GM18507 (cell line): Measurements from ENCODE around the gene MBOAT7.
"Not testable (repeated sequence)": the region's sequence is repeated elsewhere in the genome, so short reads cannot be mapped to it uniquely, and the experiment has no call there.

Experiments
- DNase-seq: peaks from one replicate; pipeline ENCODE4 v3.0.0; 2011; ENCODE audit warnings: low read depth; ENCODE audit not compliant: insufficient read length; ENCODE audit errors: extremely low spot score
- FAIRE-seq: peaks from 2 replicates; lab custom pipeline; 2011; peaks lifted over from hg19 to GRCh38; lab: Jason Lieb, UNC

Gene MBOAT7

DNA sequence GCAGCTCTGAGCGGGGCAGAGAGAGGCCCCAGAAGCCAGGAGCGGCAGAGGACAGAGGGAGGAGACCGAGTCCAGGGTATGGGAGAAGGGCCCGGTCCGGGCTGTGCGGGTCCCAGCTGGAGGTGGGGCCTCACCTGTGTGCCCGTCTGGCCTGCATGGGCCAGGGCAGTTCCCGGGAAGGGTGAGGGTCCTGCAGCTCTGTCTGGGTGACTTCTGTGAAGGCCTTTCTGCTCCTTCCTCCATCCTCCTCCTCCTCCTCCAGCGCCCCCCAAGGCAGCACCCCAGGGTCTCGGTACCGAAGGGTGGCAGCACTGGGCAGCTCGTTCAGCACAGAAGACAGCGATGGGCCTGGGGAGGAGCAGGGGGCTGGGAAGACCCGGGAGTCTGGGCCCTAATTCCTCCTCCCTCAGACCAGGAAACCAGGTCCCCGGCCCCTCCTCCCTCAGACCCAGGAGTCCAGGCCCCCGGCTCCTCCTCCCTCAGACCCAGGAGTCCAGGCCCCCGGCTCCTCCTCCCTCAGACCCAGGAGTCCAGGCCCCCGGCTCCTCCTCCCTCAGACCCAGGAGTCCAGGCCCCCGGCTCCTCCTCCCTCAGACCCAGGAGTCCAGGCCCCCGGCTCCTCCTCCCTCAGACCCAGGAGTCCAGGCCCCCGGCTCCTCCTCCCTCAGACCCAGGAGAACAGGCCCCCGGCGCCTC, 17.5 kb downstream of the MBOAT7 start:
- not testable (repeated sequence) for DNase-seq, FAIRE-seq

DNA sequence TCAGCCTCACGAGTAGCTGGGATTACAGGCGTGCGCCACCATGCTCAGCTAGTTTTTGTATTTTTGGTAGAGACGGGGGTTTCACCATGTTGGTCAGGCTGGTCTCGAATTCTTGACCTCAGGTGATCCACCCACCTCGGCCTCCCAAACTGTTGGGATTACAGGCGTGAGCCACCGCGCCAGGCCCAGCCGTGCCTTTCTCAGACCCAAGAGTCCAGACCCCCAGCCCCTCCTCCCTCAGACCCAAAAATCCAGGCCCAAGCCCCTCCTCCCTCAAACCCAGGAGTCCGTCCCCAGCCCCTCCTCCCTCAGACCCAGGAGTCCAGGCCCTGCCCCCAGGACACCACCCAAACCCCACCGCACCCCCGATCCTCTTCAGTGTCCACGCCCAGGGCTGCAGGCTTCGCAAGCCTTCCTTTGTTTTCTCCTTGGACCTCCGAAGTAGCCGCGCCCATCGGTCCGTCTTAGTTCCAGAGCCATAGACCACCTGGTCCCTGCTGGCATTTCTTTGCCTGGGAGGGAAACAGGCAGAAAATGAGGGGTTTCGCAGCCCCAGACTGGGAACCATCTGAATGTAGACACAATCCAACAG, 20.1 kb downstream of the MBOAT7 start:
- FAIRE-seq, result no peak
- no peak for DNase-seq

DNA sequence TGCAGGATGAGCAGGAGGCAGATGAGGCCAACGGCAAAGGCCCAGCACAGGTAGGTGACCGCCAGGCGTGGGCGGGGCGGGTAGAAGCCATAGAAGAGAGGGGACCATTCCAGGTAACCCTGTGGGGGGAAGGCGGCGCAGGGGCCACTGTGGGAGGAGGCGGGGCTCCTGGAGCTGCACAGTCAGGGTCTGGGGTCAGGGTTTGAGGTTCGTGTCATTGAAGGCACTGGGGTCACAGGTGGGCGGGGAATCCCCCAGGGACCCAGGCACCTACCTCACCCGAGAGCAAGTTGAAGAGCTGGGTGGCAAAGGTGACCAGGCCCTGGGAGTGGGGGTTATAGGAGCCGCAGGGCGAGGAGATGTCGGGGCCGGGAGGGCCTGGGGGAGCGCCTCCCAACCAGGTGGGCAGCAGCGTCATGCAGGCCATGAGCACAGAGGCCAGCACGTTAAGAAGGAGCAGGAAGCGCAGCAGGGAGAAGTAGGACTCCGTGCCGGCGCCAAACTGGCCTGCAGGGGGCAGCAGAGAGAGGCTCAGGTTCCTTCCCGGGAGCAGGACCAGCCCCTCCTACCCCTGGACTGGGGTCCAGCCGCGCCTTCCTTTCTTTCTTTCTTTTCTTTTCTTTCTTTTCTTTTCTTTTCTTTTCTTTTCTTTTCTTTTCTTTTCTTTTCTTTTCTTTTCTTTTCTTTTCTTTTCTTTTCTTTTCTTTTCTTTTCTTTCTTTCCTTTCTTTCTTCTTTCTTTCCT, 21.0 kb downstream of the MBOAT7 start:
- FAIRE-seq (peak; percentile 85), DNase-seq (peak; percentile 74)

DNA sequence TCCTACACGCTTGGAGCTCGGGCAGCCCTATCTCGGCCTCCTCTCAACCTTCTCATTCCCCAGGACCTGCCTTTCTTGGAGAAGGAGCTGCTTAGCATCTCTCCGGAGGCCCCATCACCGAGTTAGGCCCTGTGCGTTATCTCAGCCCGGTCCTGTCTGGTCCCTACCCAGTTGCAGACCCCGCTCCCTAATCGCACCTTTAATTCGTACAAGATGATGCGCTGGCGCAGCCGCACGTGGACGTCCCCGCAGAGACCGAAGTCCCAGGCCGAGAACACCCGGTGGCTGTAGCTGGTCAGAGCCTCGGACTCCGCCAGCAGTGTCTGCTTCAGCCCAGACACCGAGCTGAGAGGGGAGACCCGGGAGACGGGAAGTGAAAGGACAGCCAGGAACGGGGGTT, 24.2 kb downstream of the MBOAT7 start:
- FAIRE-seq (no peak), DNase-seq (no peak)

DNA sequence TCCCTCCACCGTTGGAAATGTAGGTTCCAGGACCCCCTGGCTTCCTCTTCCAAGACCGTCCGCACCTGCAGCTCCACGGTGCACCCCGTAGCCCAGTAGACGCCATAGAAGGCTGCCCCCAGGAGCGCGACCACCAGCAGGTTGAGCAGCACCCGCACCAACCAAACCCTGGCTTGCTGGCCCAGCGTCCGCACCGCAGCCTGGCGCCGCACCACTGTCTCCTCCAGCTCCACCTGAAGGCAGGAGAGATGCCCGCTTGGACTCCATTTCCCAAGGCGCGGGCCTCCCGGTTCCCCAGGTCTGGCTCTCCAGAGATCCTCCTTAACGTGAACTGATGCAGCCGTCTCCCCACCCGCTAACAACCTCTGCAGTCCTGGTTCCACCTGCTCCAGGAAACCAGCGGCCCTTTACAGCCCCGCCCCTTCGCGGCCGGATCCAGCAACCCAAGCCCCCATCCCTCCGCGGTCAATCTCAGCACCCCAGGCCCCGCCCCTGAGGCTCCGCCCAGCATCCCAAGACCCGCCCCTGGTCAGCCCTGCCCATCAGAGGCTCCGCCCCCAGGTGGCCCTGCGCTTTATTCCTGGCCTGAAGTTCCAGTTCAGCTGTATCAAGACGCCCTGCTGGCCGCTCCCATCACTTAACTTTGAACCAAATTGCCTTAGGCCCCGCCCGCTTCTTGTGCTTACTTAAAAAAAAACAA, 24.9 kb downstream of the MBOAT7 start:
- DNase-seq (no peak), FAIRE-seq (no peak)

DNA sequence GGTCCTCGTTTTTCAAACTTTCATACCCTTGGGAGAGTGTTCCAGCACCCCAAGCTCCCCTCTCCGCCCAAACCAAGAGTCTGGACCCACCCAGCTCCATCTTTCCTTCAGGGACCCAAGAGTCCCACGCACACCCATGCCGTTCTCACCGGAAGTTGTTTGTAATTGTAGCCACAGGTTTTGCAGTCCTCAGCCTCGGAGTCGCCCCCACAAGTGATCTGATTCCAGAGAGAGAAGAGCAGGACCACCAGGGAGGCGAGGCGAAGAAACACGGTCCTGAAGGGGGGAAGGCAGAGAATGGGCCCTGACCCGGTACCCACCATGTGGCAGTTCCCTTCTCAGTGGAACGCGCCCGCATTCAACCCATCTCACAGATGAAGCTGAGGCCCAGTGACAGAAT, 26.5 kb downstream of the MBOAT7 start:
- DNase-seq (no peak), FAIRE-seq (no peak)

DNA sequence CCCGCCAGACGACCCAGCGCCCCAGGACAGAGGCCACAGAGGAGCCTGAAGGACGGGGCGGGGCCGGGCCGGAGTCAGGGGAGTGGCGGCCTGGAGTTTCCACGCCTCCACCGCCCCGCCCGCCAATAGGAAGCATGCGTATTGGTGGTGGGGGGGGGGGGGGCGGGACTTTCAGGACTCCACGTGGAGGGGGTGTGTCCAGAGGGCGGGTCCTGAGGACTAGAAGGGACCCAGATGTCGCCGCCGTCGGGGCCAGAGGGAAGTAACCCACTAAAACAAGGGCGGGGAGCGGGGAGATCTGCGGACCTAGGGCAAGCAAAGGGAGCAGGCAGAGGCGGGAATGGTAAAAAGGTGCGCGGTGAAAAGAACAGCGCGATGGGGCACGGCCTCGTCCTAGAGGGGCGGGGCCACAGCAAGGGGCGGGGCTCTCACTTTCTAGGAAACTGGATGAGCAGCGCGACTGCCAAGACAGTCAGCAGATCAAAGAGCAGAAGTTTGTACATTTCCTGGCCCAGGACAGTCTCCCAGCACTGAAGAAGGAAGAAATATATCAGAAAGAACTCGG, 27.1 kb downstream of the MBOAT7 start:
- FAIRE-seq, result no peak
- DNase-seq, result no peak

DNA sequence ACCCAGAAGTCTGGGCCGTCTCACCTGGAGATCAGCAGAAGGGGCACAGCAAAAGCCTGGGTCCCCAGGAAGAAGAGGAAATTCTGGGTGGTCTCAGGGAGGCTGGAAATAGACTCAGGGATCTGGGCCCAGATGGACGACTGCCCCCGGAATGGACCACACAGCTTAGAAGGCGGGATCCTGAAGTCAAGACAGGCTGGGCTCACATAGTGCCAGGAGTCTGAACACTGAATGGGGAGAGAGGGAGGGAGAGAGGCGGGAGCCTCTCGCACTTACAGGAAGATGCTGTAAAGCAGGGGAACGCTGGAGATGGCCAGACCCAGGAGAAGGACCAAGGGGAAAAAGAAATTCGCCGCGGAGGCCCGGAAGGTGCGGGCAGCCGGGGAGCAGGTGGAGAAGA, 28.5 kb downstream of the MBOAT7 start:
- FAIRE-seq (no peak), DNase-seq (no peak)

DNA sequence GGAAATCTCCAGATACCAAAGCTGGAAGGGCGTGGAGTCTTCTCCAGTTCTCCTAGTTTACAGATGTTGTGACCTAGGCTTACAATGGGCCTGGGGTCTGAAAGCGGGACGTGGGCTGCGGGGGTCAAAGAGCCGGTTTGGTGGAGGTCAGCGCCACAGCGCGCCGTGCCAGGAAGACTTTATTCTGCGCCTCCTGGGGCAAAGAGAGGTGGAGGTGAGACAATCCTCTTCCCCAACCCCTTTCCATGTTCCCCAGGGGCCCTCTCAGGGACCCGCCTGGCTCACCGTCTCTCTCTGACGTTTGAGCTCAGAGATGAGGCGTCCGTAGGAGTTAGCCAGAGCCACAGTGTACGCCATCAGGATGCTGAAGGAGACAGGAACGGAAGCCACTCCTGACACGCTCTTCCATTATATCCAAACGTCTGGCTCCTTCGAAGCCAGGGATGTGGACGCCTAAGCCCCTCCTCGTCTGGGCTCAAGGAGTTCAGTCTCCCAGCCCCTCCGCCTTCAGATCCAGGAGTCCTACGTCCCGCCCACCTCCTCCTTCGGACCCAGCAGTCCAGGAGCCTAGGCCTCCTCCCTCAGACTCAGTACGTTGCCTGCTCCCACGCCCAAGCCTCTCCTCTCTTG, 29.1 kb downstream of the MBOAT7 start:
- DNase-seq (no peak), FAIRE-seq (no peak)

DNA sequence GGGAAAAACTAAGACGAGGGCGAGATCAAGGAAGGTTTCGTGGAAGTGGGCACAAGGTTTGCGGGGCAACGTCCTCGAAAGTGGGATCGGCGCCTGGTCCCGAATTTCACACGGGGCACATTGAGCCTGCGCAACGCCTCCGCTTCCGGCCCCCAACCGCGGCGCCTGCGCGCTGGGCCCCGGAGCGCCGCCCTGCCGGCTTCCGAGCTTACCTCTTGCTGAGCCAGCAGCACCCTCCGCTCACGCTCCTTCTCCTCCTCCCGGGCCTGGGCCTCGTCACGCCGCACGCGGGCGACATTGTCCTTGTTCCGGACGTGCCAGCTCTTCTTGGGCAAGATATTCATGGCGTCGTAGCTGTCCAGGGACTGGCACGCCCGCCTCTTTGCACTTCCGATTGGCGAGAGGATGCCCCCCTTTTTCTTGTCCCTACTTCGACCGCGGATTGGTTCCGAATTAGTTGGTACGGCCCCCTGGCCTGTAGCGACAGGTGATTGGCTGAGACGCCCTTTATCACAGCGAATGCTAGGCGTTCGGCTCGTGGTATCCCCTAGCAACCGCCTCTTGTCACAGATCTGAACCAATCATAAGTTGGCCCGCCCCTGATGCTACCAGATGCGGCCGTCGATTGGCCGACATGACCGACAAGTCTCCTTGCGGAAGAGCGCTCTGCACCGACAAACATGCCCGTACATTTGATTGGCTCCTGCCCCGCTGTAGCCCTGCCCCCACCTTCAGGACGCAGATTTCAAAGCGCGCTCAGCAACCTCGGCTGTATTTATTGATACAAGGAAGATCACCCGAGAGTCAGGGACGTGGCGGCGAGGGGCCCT, 29.8 kb downstream of the MBOAT7 start, which contains the start of gene LENG1:
Gene LENG1, minus strand, starts transcription at position 370 of the 830 bp plus-strand sequence. Its CDS starts 26 bp downstream, at position 344.
- peak; percentile 88 for DNase-seq
- peak; percentile 100 for FAIRE-seq

DNA sequence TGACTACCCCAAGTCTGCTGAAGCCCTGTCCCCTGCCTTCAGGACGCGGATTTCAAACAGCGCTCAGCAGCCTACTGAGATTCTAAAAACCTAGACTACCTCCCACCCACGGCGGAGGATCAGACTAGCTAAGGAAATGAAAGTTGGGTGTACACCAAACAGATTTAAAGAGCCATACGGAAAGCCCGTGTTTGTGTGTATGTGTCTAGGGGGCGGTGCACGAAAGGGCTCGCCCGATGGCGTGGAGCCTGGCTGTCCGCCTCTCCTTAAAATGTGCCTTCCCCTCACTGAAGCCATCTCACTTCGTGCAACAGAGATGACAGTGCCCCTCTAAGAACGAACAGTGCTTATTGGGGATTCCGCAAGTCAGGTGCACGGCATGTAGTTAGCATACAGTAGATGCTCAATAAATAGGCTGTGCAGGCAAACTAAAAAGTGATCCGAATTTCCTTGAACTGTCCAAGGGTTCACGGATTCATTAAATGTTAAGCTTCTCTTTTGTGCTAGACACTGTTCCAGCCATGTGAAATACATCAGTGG, 30.5 kb downstream of the MBOAT7 start:
- DNase-seq (no peak), FAIRE-seq (peak; percentile 61)

DNA sequence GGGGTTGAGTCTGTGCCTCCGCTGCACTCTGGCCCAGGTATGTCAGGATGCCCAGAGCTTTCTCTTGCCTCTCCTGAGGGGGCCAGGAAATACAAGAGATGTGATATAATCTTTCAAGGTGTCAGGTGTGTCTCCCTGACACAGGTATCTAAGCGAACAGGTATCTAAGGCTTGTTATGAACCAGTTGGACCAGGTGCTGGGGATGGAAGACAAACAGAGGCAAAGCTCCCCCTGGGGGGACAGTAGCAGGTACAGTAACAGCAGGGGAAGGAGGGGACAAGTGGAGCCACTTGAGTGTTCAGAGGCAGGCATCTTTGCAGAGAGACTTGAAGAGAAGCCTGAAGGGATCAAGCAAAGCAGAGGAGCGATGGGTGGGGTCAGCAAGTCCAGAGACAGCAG, 32.4 kb downstream of the MBOAT7 start:
- DNase-seq (no peak), FAIRE-seq (no peak)

DNA sequence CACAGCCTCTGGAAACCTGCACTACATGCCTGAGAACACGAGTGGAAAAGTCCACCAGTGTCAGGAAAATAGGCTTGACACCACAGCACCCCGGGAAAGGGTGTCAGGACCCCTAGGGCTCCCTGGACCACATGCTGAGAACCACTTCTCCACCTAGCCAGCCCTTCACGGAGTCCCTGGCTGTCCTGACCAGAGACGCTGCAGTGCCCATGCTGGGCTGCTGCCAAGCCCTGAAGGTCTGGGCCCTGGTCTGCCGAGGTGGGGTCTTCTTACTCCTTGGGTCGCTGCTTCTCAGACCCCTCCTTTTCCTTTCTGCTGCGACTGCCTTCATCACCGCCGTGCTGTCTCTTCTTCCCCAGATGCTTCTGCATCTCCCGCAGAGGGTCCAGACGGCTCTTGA, 32.9 kb downstream of the MBOAT7 start:
- DNase-seq, result no peak
- FAIRE-seq, result no peak

DNA sequence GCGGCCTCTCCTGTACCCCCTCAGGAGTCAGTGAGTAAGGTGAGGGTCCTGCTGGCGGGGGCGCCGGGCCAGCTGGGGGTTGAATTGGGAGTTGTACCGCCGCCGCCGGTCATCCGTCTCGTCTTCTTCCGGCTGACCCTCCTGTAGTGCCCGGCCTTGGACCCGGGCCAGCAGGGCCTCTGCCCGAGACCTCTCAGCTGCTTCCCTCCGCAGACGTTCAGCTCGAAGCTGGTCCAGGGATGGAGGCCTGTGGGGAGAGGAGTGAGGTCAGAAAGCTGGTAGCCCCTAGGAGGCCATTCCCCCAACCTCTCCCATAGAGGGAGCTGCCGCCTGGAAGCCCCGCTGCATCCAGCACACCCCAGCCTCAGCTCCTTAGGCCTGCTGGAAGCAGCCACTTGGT, 33.7 kb downstream of the MBOAT7 start:
- FAIRE-seq (no peak), DNase-seq (no peak)

DNA sequence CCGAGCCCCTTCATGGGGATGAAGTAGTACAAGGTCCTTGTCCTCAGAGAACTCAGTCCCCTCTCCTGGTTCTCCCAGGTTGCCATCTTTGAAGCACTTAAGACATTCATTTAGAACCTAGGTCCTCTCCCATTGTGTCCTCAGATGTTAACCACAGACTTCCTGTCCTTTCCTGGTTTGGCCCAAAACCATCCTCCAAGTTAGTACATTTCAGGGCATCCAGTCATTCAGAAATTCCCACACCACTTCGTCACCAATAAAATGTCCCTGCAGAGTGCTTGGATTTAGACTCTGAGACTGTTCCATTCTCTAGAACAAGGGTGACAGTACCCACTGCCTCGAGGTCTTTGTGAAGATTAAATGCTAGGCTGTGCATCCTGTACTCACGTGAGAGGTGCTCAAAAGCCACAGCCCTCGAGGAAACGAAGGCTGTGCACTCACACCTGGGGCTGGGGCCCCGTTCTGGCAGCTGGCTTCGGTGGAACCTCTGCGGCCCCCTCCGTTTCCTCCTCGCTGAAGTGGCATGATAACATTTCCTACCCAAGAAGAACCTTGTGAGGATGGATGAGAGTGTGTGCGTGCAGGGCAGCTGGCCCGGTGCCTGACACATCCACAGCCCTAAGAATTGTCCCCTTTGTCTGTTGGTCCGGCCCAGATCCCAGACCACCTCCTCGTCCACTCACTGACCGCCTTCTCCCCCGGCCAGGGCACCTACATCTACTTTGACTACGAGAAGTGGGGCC, 34.6 kb downstream of the MBOAT7 start:
- FAIRE-seq (no peak), DNase-seq (no peak)

DNA sequence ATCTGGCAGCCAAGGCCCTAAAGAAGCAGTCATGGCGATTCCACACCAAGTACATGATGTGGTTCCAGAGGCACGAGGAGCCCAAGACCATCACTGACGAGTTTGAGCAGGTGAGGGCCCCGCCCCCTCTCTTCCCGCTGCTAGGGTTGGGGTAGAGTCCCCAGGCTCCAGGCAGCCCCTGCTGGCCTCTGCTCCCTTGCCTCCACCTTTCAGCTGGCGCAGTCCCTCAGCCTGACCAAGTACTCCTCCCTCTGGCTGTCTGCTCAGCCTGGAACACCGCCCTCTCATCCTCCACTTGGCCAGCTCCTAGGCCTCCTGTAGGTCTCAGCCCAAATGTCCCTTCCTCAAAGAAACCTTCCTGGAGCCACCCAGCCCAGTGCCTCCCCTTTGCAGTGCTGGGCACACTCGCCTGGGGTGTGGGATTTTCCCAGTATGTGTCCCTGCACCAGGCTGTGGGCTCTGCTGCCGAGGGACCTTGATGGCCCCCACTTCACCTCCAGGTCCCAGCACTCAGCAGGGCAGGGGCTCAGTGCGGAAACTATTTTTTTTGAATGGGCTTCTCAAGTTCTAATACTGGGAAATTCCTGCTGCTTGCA, 35.6 kb downstream of the MBOAT7 start:
- no peak for FAIRE-seq
- DNase-seq, result no peak

DNA sequence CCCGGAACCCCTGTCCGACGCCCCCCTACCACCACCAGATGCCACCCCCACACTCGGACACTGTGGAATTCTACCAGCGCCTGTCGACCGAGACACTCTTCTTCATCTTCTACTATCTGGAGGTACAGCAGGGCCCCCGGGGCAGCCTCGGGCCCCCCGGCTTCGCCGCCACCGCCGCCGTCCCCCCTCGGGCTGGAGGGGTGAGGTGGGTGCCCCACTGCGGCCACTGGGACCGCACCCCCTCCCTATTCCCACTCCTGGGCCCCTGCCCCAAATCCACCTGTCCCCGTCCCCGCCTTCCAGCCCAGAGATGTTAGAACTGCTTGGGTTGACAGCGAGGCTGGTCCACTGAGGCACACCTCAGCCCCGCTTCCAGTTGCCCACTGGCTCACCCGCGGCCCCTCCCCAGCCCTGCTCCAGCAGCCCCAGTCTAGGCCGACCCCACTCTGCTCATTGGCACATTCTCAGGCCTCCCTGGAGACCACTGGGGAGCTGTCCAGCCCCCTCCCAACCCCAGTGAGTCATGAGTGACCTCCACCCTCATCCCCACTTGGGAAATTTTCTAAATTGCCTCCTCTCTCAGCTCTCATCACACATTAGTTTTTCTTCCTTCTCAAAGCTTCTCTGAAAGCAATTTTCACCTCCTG, 36.4 kb downstream of the MBOAT7 start:
- FAIRE-seq, result no peak
- no peak for DNase-seq
